Esophagus muscularis mucosa (tissue), 4 donors: Measurements from ENCODE around the gene PTPRZ1.

Experiments used
- CTCF ChIP-seq, 3 experiments: fragments of 200-600 bp in 2 of 3; fragments of 450-650 bp in 1 of 3; sonication (generic) in 2 of 3; IDR thresholded peaks; one replicate each; pipeline ENCODE4 v1.5.1; 2017 to 2019; ENCODE audit warnings: antibody characterized with exemption in 3 of 3, mild to moderate bottlenecking in 2 of 3, moderate library complexity in 1 of 3
- EP300 ChIP-seq: sonication (generic); formaldehyde crosslinking; IDR thresholded peaks from one replicate; pipeline ENCODE4 v1.6.1; 2017; ENCODE audit warnings: antibody characterized with exemption
- POLR2A ChIP-seq: fragments of 450-650 bp; IDR thresholded peaks from one replicate; pipeline ENCODE4 v1.6.1; 2017; ENCODE audit warnings: antibody characterized with exemption, moderate library complexity, mild to moderate bottlenecking, low read depth
- POLR2AphosphoS5 ChIP-seq, 2 donors: sonication (generic); formaldehyde crosslinking; IDR thresholded peaks; one replicate each; pipeline ENCODE4 v1.6.1; 2017; ENCODE audit warnings: antibody characterized with exemption in 2 of 2

GRCh38 chr7:121985476-121986030 is 112.6 kb downstream of the PTPRZ1 start:
- TF ChIP-seq CTCF (IDR thresholded peaks at IDR 0.05) = no peak
- TF ChIP-seq EP300 = no peak
- no peak for TF ChIP-seq POLR2A
- no peak for TF ChIP-seq POLR2AphosphoS5 (IDR thresholded peaks at IDR 0.05)
